ENCODE measurements around the gene ARHGAP5.
"Not testable (repeated sequence)": the region's sequence is repeated elsewhere in the genome, so short reads cannot be mapped to it uniquely, and the experiment has no call there.

ARHGAP5 gene

GRCh38 chr14:32110548-32110896 lies 33.4 kb downstream of the ARHGAP5 start:
- DNase-seq, result no peak

DNA sequence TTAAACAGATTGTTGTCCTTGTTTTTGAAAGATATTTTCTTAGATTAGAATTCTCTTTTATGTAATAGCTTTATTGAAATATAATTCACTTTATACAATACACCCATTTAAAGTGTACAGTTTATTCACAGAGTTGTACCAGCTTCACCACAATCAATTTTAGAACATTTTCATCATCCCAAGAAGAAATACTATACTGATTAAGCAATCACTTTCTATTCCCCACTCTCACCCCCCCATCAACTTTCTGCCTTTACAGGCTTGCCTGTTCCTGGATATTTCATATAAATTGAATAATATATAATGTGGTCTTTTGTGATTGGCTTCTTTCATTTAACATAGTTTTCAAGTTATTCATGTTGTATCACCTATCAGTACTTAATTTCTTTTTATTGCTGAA lies 44.4 kb downstream of the ARHGAP5 start:
- DNase-seq, result no peak

- no peak for DNase-seq
These were observed 44.8 kb downstream of the ARHGAP5 start for GRCh38 chr14:32121948-32122347.

DNA sequence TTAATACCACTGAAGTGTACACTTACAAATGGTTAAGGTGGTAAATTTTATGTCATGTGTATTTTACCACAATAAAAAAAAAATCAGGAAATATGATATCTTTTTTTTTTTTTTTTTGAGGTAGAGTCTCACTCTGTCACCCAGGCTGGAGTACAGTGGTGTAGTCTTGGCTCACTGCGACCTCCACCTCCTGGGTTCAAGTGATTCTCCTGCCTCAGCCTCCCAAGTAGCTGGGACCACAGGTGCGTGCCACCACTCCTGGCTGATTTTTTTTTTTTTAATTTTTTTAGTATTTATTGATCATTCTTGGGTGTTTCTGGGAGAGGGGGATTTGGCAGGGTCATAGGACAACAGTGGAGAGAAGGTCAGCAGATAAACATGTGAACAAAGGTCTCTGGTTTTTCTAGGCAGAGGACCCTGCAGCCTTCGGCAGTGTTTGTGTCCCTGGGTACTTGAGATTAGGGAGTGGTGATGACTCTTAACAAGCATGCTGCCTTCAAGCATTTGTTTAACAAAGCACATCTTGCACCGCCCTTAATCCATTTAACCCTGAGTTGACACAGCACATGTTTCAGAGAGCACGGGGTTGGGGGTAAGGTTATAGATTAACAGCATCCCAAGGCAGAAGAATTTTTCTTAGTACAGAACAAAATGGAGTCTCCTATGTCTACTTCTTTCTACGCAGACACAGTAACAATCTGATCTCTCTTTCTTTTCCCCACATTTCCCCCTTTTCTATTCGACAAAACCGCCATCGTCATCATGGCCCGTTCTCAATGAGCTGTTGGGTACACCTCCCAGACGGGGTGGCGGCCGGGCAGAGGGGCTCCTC lies 50.0 kb downstream of the ARHGAP5 start:
- DNase-seq, result not testable (repeated sequence)

DNA sequence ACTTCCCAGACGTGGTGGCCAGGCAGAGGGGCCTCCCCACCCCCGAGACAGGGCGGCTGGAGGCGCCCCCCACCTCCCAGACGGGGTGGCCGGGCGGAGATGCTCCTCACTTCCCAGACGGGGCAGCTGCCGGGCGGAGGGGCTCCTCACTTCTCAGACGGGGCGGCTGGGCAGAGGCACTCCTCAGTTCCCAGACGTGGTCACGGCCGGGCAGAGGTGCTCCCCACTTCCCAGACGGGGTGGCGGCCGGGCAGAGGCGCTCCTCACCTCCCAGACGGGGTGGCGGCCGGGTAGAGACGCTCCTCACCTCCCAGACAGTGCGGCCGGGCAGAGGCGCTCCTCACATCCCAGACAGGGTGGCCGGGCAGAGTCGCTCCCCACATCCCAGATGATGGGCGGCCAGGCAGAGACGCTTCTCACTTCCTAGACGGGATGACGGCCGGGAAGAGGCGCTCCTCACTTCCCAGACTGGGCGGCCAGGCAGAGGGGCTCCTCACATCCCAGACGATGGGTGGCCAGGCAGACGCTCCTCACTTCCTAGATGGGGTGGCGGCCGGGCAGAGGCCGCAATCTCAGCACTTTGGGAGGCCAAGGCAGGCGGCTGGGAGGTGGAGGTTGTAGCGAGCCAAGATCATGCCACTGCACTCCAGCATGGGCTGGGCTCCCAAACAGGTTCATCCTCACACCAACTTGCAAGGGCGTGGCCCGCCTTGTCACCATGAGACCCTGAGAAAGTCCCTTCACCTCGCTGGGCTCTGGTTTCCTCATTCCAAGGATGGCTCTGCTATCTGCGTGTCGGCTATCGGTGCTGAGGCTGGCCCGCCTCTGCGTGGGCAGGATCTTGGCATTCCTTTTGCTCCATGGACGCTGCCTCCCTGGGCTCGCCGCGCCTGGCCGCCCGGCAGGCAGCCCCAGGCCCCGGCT lies 50.9 kb downstream of the ARHGAP5 start:
- DNase-seq, result not testable (repeated sequence)

DNA sequence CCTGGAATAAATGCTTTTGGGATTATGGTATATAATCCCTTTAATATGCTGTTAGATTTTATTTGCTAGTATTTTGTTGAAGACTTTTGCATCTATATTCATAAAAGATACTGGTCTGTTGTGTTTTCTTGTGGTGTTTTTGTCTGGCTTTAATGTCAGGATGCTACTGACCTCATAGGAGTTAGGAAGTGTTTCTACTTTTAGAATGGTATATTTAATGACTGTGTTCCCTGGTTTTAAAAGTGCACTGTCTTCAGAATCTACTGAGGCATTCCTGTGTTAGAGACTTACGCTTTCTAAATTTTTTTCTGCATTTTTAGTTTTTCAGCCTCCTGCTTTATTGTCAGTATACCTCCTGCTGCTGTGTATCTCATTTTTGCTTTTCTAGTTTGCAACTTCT lies 51.6 kb downstream of the ARHGAP5 start:
- no peak for DNase-seq

DNA sequence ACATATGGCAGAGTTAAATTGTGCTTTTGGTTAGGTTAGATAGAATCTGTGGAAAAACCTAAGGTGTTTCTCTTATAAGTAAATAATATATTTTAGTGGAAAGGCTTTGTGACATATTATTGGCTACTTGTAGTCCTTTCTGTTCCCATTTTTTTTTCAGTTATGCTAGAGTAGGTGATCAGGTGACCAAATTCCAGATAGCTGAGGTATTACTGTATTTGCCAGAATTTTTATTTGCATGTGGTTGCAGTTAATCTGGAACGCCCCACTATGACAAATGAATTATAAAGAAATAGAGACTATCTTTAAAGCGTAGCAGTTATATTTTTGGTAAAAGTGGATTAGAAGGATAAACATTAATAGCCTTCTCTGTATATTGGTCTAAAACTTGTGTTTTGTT lies 52.0 kb downstream of the ARHGAP5 start:
- no peak for DNase-seq

GRCh38 chr14:32131689-32132088 lies 54.6 kb downstream of the ARHGAP5 start:
- not testable (repeated sequence) for DNase-seq

GRCh38 chr14:32134448-32135097 lies 57.5 kb downstream of the ARHGAP5 start:
- DNase-seq, result no peak

- no peak for DNase-seq
These were observed 59.1 kb downstream of the ARHGAP5 start for GRCh38 chr14:32136027-32136825.

DNA sequence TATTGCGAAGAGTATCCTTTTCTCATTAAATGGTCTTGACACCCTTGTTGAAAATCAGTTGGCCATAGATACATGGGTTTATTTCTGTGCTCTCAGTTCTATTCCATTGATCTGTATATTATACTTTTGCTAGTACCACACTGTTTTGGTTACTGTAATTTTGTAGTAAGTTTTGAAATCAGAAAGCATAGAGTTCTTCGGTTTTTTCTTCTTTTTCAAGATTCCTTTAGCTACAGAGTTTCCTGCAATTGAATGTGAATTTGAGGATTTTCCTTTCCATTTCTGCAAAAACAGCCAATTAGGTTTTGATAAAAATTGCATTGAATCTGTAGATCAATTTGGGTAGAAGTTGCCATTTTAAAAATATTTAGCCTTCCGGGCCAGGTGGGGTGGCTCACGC lies 60.2 kb downstream of the ARHGAP5 start:
- no peak for DNase-seq

DNA sequence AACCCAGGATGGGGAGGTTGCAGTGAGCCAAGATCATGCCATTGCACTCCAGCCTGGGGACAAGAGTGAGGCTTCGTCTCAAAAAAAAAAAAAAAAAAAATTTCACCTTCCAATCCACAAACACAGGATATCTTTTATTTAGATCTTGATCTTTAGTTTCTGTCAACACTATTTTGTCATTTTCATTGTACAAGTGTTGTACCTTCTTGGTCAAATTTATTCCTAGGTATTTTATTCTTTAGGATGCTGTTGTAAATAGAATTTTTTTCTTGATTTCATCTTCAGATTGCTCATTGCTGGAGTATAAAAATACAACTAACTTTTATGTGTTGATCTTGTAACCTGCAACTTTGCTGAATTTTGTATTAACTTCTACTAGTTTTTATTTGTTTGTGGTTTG lies 60.8 kb downstream of the ARHGAP5 start:
- DNase-seq, result no peak

- no peak for DNase-seq
These were observed 65.2 kb downstream of the ARHGAP5 start for GRCh38 chr14:32142341-32142740.

DNA sequence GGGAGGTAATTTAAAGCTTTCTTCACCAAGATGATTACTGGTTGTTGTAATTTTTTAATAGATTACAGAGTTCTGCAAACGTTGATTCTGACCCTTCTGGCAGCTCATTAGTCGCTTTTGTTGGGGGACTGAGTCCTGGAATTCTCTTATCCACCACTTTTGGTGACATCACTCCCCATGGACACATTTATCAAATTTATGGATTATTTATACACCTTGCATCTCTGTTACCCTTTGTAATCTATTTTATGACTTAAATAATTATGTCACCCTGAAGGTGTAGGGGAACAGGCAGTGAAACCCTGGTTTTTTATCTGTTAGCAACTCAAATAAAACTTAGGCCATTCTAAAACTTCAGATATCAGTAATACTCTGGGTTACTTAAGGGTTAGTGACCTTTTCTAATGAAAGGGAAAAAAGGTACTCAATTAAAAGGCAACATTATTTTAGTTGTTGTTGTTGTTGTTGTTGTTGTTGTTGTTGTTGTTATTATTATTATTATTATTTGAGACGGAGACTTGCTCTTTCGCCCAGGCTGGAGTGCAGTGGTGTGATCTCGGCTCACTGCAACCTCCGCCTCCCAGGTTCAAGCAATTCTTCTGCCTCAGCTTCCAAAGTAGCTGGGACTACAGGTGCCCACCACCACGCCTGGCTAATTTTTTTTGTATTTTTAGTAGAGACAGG lies 65.8 kb downstream of the ARHGAP5 start:
- DNase-seq, result no peak

GRCh38 chr14:32150392-32150791 lies 73.3 kb downstream of the ARHGAP5 start:
- no peak for DNase-seq

DNA sequence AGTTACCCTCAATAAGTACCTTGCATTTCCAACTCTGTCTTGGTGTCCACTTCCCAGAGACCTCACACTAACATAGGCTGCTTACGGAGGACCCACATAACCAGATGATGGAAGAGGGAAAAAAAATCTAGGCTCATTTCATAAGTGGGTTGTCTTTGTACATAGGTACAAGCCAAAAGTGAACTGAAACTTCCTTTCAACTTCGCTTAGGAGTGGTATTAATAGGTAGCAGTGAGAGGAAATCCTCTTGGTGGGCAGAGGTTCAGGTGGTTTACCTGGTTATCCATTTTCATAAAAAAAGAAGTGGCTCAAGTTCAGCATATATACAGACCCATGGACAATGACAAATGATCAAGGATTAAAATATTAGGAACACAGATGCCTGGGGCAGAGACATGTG lies 88.9 kb downstream of the ARHGAP5 start:
- DNase-seq, result no peak

DNA sequence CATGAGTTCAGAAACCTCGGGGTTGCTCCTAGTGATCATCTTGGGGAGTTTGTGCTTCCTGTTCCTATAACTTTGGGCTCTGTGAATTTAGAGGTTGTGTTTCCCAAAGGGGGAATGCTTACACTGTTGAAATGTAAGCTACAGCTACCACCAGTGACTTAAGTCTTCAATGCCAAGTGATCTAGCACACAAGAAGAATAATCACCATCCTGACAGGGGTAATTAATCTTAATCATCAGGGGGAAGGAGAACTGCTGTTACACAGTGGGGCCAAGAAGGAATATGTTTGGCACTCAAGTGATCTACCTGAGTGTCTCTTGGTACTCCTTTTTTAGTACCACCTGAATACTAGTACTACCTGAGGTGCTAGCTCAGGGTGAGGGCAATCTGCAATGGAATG lies 89.8 kb downstream of the ARHGAP5 start:
- DNase-seq, result no peak

- DNase-seq, result no peak
These were observed 90.8 kb downstream of the ARHGAP5 start for GRCh38 chr14:32167907-32168306.

- no peak for DNase-seq
These were observed 92.1 kb downstream of the ARHGAP5 start for GRCh38 chr14:32169191-32169590.

DNA sequence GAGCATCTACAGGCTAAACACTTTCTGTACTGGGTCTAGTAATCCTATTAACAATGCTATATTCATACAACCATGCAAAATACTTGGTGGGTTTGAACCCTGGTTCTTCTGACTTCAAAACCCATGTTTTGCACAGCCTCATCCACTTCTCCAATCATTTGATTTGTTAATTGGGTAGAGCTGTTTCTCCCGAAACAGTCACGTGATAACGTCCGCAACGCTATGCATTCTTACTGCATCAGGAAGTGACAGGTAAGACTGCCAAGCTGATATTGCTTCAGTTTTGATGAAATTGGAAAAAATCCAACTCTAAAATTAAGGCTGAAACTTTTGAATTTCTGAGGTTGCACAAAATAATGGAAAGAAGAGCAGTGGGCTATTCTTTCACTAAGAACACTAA lies 94.4 kb downstream of the ARHGAP5 start:
- no peak for DNase-seq

GRCh38 chr14:32183151-32184058 lies 106.3 kb downstream of the ARHGAP5 start:
- DNase-seq, result no peak

Measured in NCI-H1092 (cell line).